ENCODE results near the gene GMIP. TPM values are rescaled to one million over a fixed set of nuclear protein-coding genes. Genes with fewer than 3 reads are reported as not detected.
A peak's percentile ranks its signal among the peaks of the same experiment; 100 is the strongest.

The GMIP gene
- total RNA-seq, 1 donor from 2014 or later = 61.2 TPM

GRCh38 chr19:19634516-19635312 lies 8.7 kb downstream of the GMIP start:
- no peaks in the 10 kb centered on the region for H3K27me3 Mint-ChIP-seq
- H3K9me3 Mint-ChIP-seq = no peaks in the 10 kb centered on the region
- H3K4me1 Mint-ChIP-seq = peaks cover 9% of the 10 kb centered on the region
- no peak overlapping the region for H3K4me3 Mint-ChIP-seq
- no peak overlapping the region for H3K27ac Mint-ChIP-seq
- intact Hi-C loops (cut with micrococcal nuclease) = no loop called here
- H3K36me3 Mint-ChIP-seq (ENCODE audit: low read depth) = peaks cover 55% of the 10 kb centered on the region
- DNase-seq = no peak

- H3K36me3 Mint-ChIP-seq (ENCODE audit: low read depth) = peaks cover 56% of the 10 kb centered on the region
- intact Hi-C loops (cut with micrococcal nuclease) = no loop called here
- no peak overlapping the region for H3K4me3 Mint-ChIP-seq
- H3K27me3 Mint-ChIP-seq = no peaks in the 10 kb centered on the region
- no peaks in the 10 kb centered on the region for H3K9me3 Mint-ChIP-seq
- no peak for DNase-seq
- H3K27ac Mint-ChIP-seq = no peak overlapping the region
- peaks cover 9% of the 10 kb centered on the region for H3K4me1 Mint-ChIP-seq
These were observed 9.5 kb downstream of the GMIP start for GRCh38 chr19:19633711-19634515.

GRCh38 chr19:19632661-19633060 lies 10.8 kb downstream of the GMIP start:
- H3K27me3 Mint-ChIP-seq = no peaks in the 10 kb centered on the region
- no peak overlapping the region for H3K4me3 Mint-ChIP-seq
- DNase-seq = no peak
- intact Hi-C loops (cut with micrococcal nuclease) = no loop called here
- peaks cover 13% of the 10 kb centered on the region for H3K4me1 Mint-ChIP-seq
- H3K36me3 Mint-ChIP-seq (ENCODE audit: low read depth) = peaks cover 54% of the 10 kb centered on the region
- no peak overlapping the region for H3K27ac Mint-ChIP-seq
- H3K9me3 Mint-ChIP-seq = no peaks in the 10 kb centered on the region

GRCh38 chr19:19631346-19631745 lies 12.1 kb downstream of the GMIP start:
- Mint-ChIP-seq H3K9me3 (no peaks in the 10 kb centered on the region), H3K4me1 (peaks cover 23% of the 10 kb centered on the region), H3K27ac (no peak overlapping the region), H3K27me3 (no peaks in the 10 kb centered on the region), H3K4me3 (no peak overlapping the region), H3K36me3 (ENCODE audit: low read depth) (peaks cover 53% of the 10 kb centered on the region)
- no peak for DNase-seq
- intact Hi-C loops (cut with micrococcal nuclease) = no loop called here

GRCh38 chr19:19630426-19630825 lies 13.0 kb downstream of the GMIP start:
- no peak overlapping the region for H3K27ac Mint-ChIP-seq
- H3K9me3 Mint-ChIP-seq = no peaks in the 10 kb centered on the region
- no peak overlapping the region for H3K4me3 Mint-ChIP-seq
- H3K27me3 Mint-ChIP-seq = no peaks in the 10 kb centered on the region
- DNase-seq = no peak
- peaks cover 51% of the 10 kb centered on the region for H3K36me3 Mint-ChIP-seq (ENCODE audit: low read depth)
- peaks cover 27% of the 10 kb centered on the region for H3K4me1 Mint-ChIP-seq
- intact Hi-C loops (cut with micrococcal nuclease) = no loop called here

GRCh38 chr19:19630062-19630414 lies 13.4 kb downstream of the GMIP start:
- no peaks in the 10 kb centered on the region for H3K27me3 Mint-ChIP-seq
- DNase-seq = no peak
- H3K9me3 Mint-ChIP-seq = no peaks in the 10 kb centered on the region
- no peak overlapping the region for H3K27ac Mint-ChIP-seq
- peaks cover 47% of the 10 kb centered on the region for H3K36me3 Mint-ChIP-seq (ENCODE audit: low read depth)
- no peak overlapping the region for H3K4me3 Mint-ChIP-seq
- peaks cover 27% of the 10 kb centered on the region for H3K4me1 Mint-ChIP-seq
- intact Hi-C loops (cut with micrococcal nuclease) = no loop called here

GRCh38 chr19:19628501-19629134 lies 14.8 kb downstream of the GMIP start:
- peak; percentile 67 for DNase-seq
- Mint-ChIP-seq H3K9me3 (no peaks in the 10 kb centered on the region), H3K27me3 (no peaks in the 10 kb centered on the region), H3K27ac (peak overlapping the region; percentile 83), H3K4me1 (peaks cover 26% of the 10 kb centered on the region), H3K4me3 (peak overlapping the region; percentile 74), H3K36me3 (ENCODE audit: low read depth) (peaks cover 45% of the 10 kb centered on the region)
- intact Hi-C loops (cut with micrococcal nuclease) = no loop called here

- Mint-ChIP-seq H3K4me1 (peaks cover 23% of the 10 kb centered on the region), H3K9me3 (no peaks in the 10 kb centered on the region), H3K36me3 (ENCODE audit: low read depth) (peaks cover 42% of the 10 kb centered on the region), H3K4me3 (peak within 1 kb of the TSS; percentile 97), H3K27me3 (no peaks in the 10 kb centered on the region), H3K27ac (peak within 1 kb of the TSS; percentile 97)
- intact Hi-C loops (cut with micrococcal nuclease) = loop anchor here (1.0 kb wide), 2 partner anchors 10 to 14 kb away; partner anchors contain the start of gene PBX4
- DNase-seq = peak; percentile 91
These were observed 15.6 kb downstream of the GMIP start, which contains the start of gene LPAR2 for GRCh38 chr19:19627621-19628500. Gene LPAR2, minus strand, starts transcription at chr19:19628220. Its CDS starts 945 bp downstream, at chr19:19627275.

- Mint-ChIP-seq H3K4me1 (peaks cover 20% of the 10 kb centered on the region), H3K27me3 (no peaks in the 10 kb centered on the region), H3K36me3 (ENCODE audit: low read depth) (peaks cover 39% of the 10 kb centered on the region), H3K4me3 (peak overlapping the region; percentile 97), H3K9me3 (no peaks in the 10 kb centered on the region), H3K27ac (peak overlapping the region; percentile 97)
- intact Hi-C loops (cut with micrococcal nuclease) = loop anchor here (1.0 kb wide), 2 partner anchors 8 to 16 kb away; partner anchors contain the start of gene PBX4
- no peak for DNase-seq
These were observed 16.7 kb downstream of the GMIP start for GRCh38 chr19:19626516-19627472.

- no peaks in the 10 kb centered on the region for H3K9me3 Mint-ChIP-seq
- no peak overlapping the region for H3K27ac Mint-ChIP-seq
- peaks cover 25% of the 10 kb centered on the region for H3K4me1 Mint-ChIP-seq
- no peaks in the 10 kb centered on the region for H3K27me3 Mint-ChIP-seq
- H3K36me3 Mint-ChIP-seq (ENCODE audit: low read depth) = peaks cover 34% of the 10 kb centered on the region
- DNase-seq = no peak
- no peak overlapping the region for H3K4me3 Mint-ChIP-seq
- intact Hi-C loops (cut with micrococcal nuclease) = no loop called here
These were observed 19.4 kb downstream of the GMIP start for GRCh38 chr19:19624032-19624570.

GRCh38 chr19:19623383-19623782 lies 20.1 kb downstream of the GMIP start:
- Mint-ChIP-seq H3K4me1 (peaks cover 27% of the 10 kb centered on the region), H3K27me3 (no peaks in the 10 kb centered on the region), H3K27ac (no peak overlapping the region), H3K36me3 (ENCODE audit: low read depth) (peaks cover 31% of the 10 kb centered on the region), H3K4me3 (no peak overlapping the region), H3K9me3 (no peaks in the 10 kb centered on the region)
- intact Hi-C loops (cut with micrococcal nuclease) = no loop called here
- no peak for DNase-seq

GRCh38 chr19:19619849-19620210 lies 23.6 kb downstream of the GMIP start:
- H3K36me3 Mint-ChIP-seq (ENCODE audit: low read depth) = peaks cover 32% of the 10 kb centered on the region
- peaks cover 36% of the 10 kb centered on the region for H3K4me1 Mint-ChIP-seq
- DNase-seq = no peak
- H3K4me3 Mint-ChIP-seq = no peak overlapping the region
- H3K27me3 Mint-ChIP-seq = no peaks in the 10 kb centered on the region
- H3K27ac Mint-ChIP-seq = no peak overlapping the region
- intact Hi-C loops (cut with micrococcal nuclease) = loop anchor here (2.0 kb wide), 1 partner anchor 43 kb away; the partner anchor contains the start of gene ATP13A1
- H3K9me3 Mint-ChIP-seq = no peaks in the 10 kb centered on the region

Measured in activated CD4-positive, alpha-beta T cell treated with anti-CD3 and anti-CD28 coated beads, Interleukin-2, amount 10 ng/mL, durations not matched to agents 24 days and 14 days (primary cell).